ENCODE data around the gene DGUOK.

The DGUOK gene

GRCh38 chr2:73956218-73956865 lies 29.7 kb downstream of the DGUOK start:
- no peak for DNase-seq

DNA sequence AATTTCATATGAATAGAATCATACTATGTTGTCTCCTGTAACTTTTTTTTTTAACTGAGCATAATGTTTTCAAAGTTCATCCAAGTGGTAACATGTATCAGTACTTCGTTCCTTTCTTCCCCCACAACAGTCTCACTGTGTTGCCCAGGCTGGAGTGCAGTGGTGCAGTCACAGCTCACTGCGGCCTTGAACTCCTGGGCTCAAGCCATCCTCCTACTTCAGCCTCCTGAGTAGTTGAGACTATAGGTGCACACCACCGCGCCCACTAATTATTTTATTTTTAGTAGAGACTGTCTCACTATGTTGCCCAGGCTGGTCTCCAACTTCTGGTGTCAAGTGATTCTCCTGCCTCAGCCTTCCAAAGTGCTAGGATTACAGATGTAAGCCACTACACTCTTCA lies 34.6 kb downstream of the DGUOK start:
- DNase-seq = no peak

DNA sequence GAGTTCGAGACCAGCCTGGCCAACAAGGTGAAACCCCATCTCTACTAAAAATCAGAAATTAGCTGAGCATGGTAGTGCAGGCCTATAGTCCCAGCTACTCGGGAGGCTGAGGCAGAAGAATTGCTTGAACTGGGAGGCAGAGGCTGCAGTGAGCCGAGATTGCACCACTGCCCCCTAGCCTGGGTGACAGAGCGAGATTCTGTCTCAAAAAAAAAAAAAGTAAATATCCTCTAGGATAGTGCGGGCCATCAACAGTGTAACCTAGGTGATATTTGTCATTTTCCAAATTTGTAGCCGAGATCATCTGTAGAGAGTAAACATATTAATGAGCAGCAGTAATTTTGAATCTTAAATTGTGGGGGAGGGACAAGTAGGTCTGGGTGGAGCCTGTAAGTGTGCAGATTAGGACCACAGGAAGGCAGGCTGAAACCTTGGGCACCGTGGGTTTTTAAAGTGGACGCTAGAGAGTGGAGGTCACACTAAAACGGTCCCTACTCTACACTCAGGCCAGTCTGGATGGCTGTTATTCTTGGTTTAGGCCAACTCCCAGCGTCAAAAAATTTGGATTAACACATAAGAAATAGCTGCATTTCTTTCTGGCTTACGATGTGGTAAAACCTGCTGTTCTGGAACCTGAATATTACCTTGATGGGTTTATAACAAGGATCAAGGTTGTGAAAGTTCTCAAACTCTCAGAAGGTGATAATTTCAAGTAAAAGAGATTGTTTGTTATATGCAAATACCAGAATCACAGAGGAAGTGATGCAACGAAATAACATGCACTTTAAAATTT lies 35.3 kb downstream of the DGUOK start:
- DNase-seq = no peak

DNA sequence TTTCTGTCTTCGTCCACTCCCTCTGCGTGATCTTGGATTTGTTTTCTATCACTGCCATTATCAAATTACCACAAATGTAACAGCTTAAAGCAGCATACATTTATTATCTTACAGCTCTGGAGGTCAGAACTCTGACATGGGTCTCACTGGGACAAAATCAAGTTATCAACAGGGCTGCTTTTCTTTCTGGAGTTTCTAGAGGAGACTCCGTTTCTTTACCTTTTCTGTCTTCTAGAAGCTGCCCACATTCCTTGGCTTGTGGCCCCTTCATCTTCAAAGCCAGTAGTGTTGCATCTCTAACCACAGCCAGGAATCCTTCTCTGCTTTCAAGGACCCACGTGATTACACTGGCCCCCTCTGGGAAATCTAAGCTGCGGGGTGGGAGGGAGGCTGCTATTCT lies 36.1 kb downstream of the DGUOK start:
- DNase-seq = no peak

DNA sequence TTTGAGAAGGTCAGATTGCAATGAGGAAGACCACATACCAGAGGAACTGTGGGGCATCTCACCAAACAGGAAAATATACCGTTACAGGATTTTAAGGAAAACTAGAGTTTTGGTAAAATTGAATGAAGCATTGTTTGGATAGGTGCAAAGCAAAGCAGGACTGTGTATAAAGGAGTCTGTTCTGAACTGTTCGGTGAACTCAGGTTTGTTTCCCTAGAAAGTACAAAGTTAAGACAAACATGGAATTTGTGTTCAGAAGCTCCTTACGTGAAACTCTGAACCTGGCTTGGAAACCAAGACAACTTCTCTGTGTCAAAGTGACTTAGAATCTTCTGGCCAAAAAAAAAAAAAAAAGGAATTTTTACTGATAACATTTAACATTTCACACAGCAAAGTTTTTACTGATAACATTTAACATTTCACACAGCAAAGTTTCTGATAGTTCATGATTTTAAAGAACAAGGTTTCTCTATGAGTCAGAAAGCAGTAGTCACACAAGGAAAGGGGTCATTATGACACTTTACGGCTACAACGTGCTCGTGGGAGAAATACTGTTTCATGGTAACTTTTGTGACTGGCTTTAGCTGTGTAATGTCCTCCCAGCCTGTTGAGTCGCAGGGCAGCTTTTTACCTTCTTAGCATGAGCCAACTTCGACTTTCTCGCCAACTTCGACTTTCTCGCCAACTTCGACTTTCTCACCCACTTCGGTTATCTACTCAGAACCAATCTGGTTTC lies 36.9 kb downstream of the DGUOK start:
- no peak for DNase-seq

GRCh38 chr2:73964223-73964622 lies 37.5 kb downstream of the DGUOK start:
- DNase-seq = no peak

GRCh38 chr2:73965053-73965452 lies 38.4 kb downstream of the DGUOK start:
- no peak for DNase-seq

DNA sequence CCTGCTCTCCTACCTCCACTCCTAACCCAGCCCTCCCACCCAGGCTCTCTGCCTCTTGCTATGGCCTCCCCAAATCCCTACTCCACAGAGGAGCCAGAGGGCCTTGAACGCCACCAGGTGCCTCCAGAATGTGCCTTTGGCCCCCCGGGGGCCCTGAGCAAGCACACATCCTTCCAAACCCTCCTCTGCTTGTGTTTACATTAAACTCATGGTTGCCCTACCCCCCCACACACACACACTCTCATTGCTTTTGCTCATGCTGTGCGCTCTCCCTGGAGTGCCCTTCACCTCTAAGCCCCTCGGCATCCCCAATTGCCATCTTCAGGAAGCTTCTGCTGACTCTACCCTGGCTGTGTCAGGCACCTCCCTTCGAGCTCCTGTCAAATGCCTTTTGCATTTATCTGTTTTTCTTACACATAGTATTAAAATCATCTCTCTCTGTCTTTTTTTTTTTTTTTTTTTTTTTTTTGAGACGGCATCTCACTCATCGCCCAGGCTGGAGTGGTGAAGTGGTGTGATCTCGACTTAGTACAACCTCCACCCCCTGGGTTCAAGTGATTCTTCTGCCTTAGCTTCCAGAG lies 41.8 kb downstream of the DGUOK start:
- peak; percentile 62 for DNase-seq

- DNase-seq = no peak
Measured at GRCh38 chr2:73969356-73969755, 42.7 kb downstream of the DGUOK start.

DNA sequence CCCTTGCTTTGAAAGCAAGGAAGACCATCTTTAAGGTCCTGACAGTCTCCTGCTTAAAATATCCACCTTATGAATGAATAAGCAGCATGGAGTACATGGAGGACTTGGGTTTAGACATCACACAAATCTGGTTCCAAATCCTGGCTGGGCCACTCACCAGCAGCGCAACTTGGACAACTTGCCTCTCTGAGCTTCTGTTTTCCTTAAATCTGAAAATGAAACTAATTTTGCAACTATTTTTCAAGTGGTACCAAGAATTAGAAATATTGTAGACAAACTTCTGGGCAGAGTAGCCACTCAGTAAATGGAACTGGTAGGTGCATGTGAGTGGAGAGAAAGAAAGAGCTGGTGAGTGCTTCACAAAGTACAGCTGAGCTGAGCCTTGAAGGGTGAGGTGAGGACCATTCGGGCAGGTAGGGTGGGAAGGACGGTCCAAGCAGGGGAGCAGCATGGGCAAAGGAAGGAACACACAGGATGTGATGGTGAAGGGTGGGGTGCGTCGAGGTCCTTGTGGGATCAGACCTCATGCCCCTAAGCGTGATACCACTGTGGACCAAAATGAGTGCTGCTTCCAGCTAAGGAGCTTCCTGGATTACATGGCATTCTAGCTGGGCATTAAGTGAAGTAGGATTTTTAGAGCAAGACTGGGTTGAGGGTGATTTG lies 43.6 kb downstream of the DGUOK start:
- DNase-seq = no peak

DNA sequence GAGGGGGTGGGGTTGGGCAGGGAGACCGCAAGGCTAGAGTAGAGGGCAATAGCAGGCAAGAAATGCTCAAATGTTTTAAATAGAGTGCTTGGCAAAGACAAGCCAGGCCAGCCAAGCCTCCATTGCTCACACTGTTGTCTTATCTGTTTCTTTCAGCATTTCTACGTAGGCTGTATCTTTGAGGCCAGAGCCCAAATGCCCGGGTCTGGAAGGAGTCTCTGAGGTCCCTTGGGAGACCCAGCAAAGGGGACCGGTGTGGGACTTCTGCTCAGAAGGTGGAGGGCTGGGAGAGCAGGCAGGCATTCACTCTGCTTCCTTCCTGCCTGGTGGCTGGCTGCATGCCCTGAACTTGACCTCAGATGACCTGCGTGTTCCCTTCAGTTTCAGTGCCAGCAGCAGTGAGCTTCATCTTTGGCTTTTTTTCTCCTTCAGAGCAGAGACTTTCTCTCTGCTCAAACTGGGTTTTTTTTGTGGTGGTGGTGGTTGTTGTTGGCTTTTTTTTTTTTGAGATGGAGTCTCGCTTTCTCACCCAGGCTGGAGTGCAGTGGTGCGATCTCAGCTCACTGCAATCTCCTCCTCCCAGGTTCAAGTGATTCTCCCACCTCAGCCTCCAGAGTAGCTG lies 44.3 kb downstream of the DGUOK start:
- DNase-seq = no peak

GRCh38 chr2:73971722-73972121 lies 45.0 kb downstream of the DGUOK start:
- DNase-seq = no peak

DNA sequence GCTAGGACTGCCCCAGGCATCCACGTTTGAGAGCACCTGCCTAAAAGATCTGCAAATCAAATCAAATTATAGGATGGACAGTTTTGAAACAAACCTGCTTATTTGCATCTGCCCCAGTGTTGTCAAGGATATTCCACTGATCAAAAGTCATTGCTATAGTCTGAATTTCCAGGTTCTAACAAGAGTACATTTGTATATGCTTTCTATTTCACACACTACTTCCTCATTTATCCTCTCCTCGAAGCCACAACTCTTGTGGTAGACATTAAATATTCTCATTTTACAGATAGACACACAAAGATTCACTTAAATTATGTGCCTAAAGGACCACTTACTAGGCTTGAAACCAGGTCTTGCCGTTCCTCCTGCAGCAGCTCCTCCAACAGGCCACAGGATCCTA lies 46.2 kb downstream of the DGUOK start:
- no peak for DNase-seq

- DNase-seq = no peak
Measured at GRCh38 chr2:73975731-73976130, 49.1 kb downstream of the DGUOK start.

DNA sequence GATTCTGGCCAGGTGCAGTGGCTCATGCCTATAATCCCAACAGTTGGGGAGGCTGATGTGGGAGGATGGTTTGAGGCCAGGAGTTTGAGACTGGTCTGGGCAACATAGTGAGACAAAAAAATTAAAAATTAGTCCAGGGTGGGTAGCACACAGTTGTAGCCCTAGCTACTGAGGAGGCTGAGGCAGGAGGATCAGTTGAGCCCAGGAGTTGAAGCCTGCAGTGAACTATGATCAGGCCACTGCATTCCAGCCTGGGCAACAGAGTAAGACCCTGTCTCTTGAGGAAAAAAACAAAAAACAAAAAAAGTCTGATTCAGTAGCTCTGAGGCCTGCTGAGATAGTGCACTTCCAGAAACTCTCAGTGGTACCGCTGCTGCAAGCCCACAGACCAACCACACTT lies 50.1 kb downstream of the DGUOK start:
- no peak for DNase-seq

DNA sequence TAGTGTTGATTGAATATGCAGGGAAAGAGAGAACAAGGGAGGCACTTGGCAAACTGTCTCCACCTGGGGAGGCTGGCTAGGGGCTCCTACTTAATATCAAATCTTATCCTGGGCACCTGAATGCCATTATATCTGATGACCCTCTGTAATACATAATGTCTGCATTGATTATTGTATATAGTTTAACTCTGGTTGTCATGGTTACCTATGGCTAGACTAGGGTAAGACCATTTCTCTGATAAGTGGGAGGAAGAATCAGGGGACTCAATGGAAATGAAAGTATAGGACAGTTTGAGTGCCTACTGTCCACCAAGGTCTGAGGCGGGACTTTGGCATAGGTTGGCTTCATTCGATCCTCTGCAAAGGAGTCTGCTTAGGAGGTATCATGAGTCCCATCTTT lies 50.8 kb downstream of the DGUOK start:
- DNase-seq = no peak

DNA sequence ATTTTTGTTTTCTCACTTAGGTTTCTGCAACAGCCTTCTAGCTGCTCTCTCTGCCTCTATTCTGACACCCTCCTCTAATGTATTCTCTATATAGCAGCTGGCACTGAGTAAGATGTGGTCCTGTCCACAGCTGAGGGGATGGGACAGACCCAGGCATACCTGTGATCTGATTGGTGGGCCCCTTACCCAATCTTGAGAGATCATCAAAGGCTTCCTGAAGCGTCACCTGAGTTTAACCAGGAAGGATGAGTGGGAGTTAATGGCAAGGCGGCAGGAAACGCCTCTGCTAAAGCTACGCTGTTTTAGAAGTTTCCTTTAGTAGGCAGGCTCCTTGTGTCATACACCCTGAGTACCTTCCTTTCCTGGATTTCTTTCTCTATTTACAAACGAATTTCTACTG lies 52.3 kb downstream of the DGUOK start:
- DNase-seq = no peak

DNA sequence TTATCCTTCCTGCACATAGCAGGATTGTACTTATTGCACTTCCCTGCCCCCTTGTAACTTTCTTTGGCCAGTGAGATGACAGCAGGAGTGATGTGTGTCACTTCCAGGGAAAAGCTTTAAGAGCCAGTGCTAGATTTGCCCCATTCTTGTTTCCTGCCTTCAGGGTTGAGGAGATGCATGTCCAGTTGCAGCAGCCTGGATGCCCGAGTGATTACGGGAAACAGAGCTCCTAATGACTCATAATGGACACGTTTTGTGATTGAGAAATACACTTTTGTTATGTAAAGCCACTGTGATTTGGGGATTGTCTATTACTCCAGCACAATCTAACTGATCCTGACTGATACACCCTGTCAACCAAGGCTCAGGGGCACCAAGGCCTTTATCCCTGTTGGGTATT lies 53.0 kb downstream of the DGUOK start:
- no peak for DNase-seq

DNA sequence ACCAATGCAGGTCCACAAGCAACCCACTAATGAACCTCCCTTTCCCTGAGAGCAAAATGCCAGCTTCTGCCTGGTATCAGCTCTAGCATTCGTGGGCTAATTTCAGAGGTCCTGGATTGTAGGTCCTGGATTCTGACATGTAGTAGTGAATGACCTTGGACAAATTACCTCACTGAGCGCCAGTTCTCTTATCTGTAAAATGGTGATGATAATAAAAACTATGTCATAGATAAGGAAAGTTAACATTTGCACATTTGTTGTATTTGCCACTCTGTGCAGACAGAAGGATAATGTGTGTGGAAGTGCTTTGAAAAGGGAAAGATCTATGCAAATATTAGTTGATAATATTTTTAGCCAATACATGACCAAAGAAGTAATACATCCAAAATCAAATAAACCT lies 53.9 kb downstream of the DGUOK start:
- DNase-seq = no peak

DNA sequence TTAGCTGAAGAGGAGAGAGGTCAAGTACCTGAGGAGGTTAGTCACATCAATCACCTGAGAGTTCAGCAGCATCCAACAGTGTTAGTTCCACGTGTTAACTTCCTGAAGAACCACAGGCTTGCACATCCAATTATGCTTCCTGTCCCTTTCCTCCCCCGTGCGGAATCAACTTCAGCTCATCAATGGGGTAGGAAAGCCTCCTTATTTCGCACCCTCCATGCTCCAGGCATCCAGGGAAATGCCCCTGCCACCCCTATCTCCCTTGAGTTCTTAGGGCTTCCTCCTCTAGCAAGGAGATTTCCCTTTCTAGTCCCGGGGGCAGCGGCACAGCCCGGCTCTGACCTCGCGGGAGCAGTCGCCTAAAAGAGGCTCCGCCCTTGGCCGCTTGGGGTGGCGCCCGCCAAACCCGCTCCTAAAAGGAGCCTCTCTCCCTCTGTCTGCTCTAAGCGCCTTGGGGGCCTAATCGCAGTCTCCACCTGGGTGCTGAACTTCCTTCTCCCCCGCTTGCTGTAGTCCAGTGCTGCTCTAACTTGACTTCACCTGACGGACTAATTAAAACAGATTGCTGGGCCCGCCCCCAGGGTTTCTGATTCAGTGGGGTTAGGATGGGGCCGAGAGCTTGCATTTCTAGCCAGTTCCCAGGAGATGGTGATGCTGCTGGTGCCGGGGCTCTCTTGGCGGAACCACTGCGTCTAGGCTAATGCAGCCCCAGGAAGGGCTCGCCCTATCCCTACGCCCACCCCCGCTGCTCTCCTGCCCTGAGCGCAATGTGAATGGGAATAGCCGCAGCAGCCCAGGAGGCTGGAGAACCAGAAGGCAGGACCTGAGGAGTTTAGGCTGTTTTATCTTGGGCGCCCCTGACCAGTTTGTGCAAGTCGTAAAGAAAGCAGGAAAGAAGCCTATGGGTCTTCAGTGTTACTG lies 54.7 kb downstream of the DGUOK start:
- no peak for DNase-seq

GRCh38 chr2:73982140-73982617 lies 55.5 kb downstream of the DGUOK start:
- DNase-seq = no peak
